ENCODE results near the gene LYPD6B. TPM values are rescaled to one million over a fixed set of nuclear protein-coding genes. Genes with fewer than 3 reads are reported as not detected.

Gene LYPD6B
- total RNA-seq, 2 experiments from 2014 or later: not detected

GRCh38 chr2:149036507-149037293, 1.8 kb upstream of the LYPD6B start:
- ChIA-PET POLR2A (no interaction called here), CTCF (no interaction called here)
- Mint-ChIP-seq H3K4me3 (no peak overlapping the region), H3K4me1 (peaks cover 6% of the 10 kb centered on the region), H3K27me3 (peaks cover 46% of the 10 kb centered on the region), H3K9me3 (no peaks in the 10 kb centered on the region), H3K27ac (no peak overlapping the region), H3K36me3 (ENCODE audit: low read depth) (no peaks in the 10 kb centered on the region)
- DNase-seq: no peak

GRCh38 chr2:149037851-149038250, 648 bp upstream of the LYPD6B start:
- H3K4me3 Mint-ChIP-seq: no peak overlapping the region
- ChIA-PET CTCF (interaction anchor here (0.8 kb wide), 1 partner anchor 12 kb away, joined by 3 read pairs; no protein-coding TSS in a partner anchor), POLR2A (no interaction called here)
- H3K9me3 Mint-ChIP-seq: no peaks in the 10 kb centered on the region
- H3K27ac Mint-ChIP-seq: no peak overlapping the region
- no peaks in the 10 kb centered on the region for H3K36me3 Mint-ChIP-seq (ENCODE audit: low read depth)
- peaks cover 57% of the 10 kb centered on the region for H3K27me3 Mint-ChIP-seq
- no peaks in the 10 kb centered on the region for H3K4me1 Mint-ChIP-seq
- no peak for DNase-seq

- peaks cover 62% of the 10 kb centered on the region for H3K27me3 Mint-ChIP-seq
- POLR2A ChIA-PET: no interaction called here
Measured at GRCh38 chr2:149039213-149039724, 770 bp downstream of the LYPD6B start.

GRCh38 chr2:149040451-149040850, 2.0 kb downstream of the LYPD6B start:
- no peak overlapping the region for H3K4me3 Mint-ChIP-seq
- peaks cover 71% of the 10 kb centered on the region for H3K27me3 Mint-ChIP-seq
- no peak overlapping the region for H3K27ac Mint-ChIP-seq
- CTCF ChIA-PET: interaction anchor here (0.7 to 0.8 kb wide), 2 partner anchors 38 to 547 kb away, joined by 3 read pairs; no protein-coding TSS in a partner anchor
- DNase-seq: peak; percentile 57
- POLR2A ChIA-PET: no interaction called here
- H3K9me3 Mint-ChIP-seq: no peaks in the 10 kb centered on the region
- H3K4me1 Mint-ChIP-seq: no peaks in the 10 kb centered on the region
- H3K36me3 Mint-ChIP-seq (ENCODE audit: low read depth): no peaks in the 10 kb centered on the region

More at GRCh38 chr2:149039213-149039724, 770 bp downstream of the LYPD6B start:
- H3K27ac Mint-ChIP-seq: no peak overlapping the region
- no peak overlapping the region for H3K4me3 Mint-ChIP-seq
- DNase-seq: no peak
- H3K36me3 Mint-ChIP-seq (ENCODE audit: low read depth): no peaks in the 10 kb centered on the region
- CTCF ChIA-PET: no interaction called here
- no peaks in the 10 kb centered on the region for H3K4me1 Mint-ChIP-seq
- no peaks in the 10 kb centered on the region for H3K9me3 Mint-ChIP-seq

GRCh38 chr2:149041482-149041881, 3.0 kb downstream of the LYPD6B start:
- no peaks in the 10 kb centered on the region for H3K9me3 Mint-ChIP-seq
- no peaks in the 10 kb centered on the region for H3K4me1 Mint-ChIP-seq
- DNase-seq: no peak
- POLR2A ChIA-PET: no interaction called here
- H3K36me3 Mint-ChIP-seq (ENCODE audit: low read depth): no peaks in the 10 kb centered on the region
- no peak overlapping the region for H3K4me3 Mint-ChIP-seq
- H3K27ac Mint-ChIP-seq: no peak overlapping the region
- CTCF ChIA-PET: interaction anchor here (1.1 to 1.3 kb wide), 2 partner anchors 10 to 25 kb away, joined by 4 to 5 read pairs; no protein-coding TSS in a partner anchor
- peaks cover 75% of the 10 kb centered on the region for H3K27me3 Mint-ChIP-seq

GRCh38 chr2:149042881-149043280, 4.4 kb downstream of the LYPD6B start:
- Mint-ChIP-seq H3K4me1 (no peaks in the 10 kb centered on the region), H3K36me3 (ENCODE audit: low read depth) (no peaks in the 10 kb centered on the region), H3K27ac (no peak overlapping the region), H3K9me3 (peaks cover 4% of the 10 kb centered on the region), H3K27me3 (peaks cover 68% of the 10 kb centered on the region), H3K4me3 (no peak overlapping the region)
- ChIA-PET CTCF (no interaction called here), POLR2A (no interaction called here)
- no peak for DNase-seq

GRCh38 chr2:149044500-149044899, 6.0 kb downstream of the LYPD6B start:
- Mint-ChIP-seq H3K27ac (no peak overlapping the region), H3K4me3 (no peak overlapping the region), H3K4me1 (no peaks in the 10 kb centered on the region), H3K27me3 (peaks cover 59% of the 10 kb centered on the region), H3K36me3 (ENCODE audit: low read depth) (no peaks in the 10 kb centered on the region), H3K9me3 (peaks cover 4% of the 10 kb centered on the region)
- CTCF ChIA-PET: no interaction called here
- POLR2A ChIA-PET: no interaction called here
- no peak for DNase-seq

GRCh38 chr2:149047118-149047517, 8.6 kb downstream of the LYPD6B start:
- Mint-ChIP-seq H3K4me3 (no peak overlapping the region), H3K27ac (no peak overlapping the region), H3K36me3 (ENCODE audit: low read depth) (no peaks in the 10 kb centered on the region), H3K27me3 (peaks cover 37% of the 10 kb centered on the region), H3K9me3 (peaks cover 4% of the 10 kb centered on the region), H3K4me1 (no peaks in the 10 kb centered on the region)
- ChIA-PET CTCF (no interaction called here), POLR2A (no interaction called here)
- DNase-seq: no peak

GRCh38 chr2:149049142-149049541, 10.6 kb downstream of the LYPD6B start:
- POLR2A ChIA-PET: no interaction called here
- Mint-ChIP-seq H3K27ac (no peak overlapping the region), H3K36me3 (ENCODE audit: low read depth) (no peaks in the 10 kb centered on the region), H3K4me1 (no peaks in the 10 kb centered on the region), H3K27me3 (peaks cover 26% of the 10 kb centered on the region), H3K9me3 (peaks cover 4% of the 10 kb centered on the region), H3K4me3 (no peak overlapping the region)
- CTCF ChIA-PET: interaction anchor here (1.5 kb wide), 1 partner anchor 17 kb away, joined by 3 read pairs; no protein-coding TSS in a partner anchor
- DNase-seq: no peak

- ChIA-PET CTCF (no interaction called here), POLR2A (no interaction called here)
- peaks cover 17% of the 10 kb centered on the region for H3K27me3 Mint-ChIP-seq
Measured at GRCh38 chr2:149050188-149050587, 11.7 kb downstream of the LYPD6B start.

GRCh38 chr2:149055751-149056150, 17.3 kb downstream of the LYPD6B start:
- H3K4me1 Mint-ChIP-seq: no peaks in the 10 kb centered on the region
- CTCF ChIA-PET: interaction anchor here (1.0 kb wide), 1 partner anchor 324 kb away, joined by 3 read pairs; no protein-coding TSS in a partner anchor
- H3K27me3 Mint-ChIP-seq: peaks cover 17% of the 10 kb centered on the region
- no peaks in the 10 kb centered on the region for H3K9me3 Mint-ChIP-seq
- POLR2A ChIA-PET: no interaction called here
- no peak overlapping the region for H3K27ac Mint-ChIP-seq
- no peaks in the 10 kb centered on the region for H3K36me3 Mint-ChIP-seq (ENCODE audit: low read depth)
- no peak overlapping the region for H3K4me3 Mint-ChIP-seq
- no peak for DNase-seq

More at GRCh38 chr2:149050188-149050587, 11.7 kb downstream of the LYPD6B start:
- Mint-ChIP-seq H3K4me1 (no peaks in the 10 kb centered on the region), H3K4me3 (no peak overlapping the region), H3K36me3 (ENCODE audit: low read depth) (no peaks in the 10 kb centered on the region), H3K27ac (no peak overlapping the region), H3K9me3 (peaks cover 4% of the 10 kb centered on the region)
- no peak for DNase-seq

GRCh38 chr2:149056541-149057255, 18.2 kb downstream of the LYPD6B start:
- DNase-seq: no peak
- H3K4me3 Mint-ChIP-seq: no peak overlapping the region
- no peaks in the 10 kb centered on the region for H3K4me1 Mint-ChIP-seq
- CTCF ChIA-PET: no interaction called here
- H3K27ac Mint-ChIP-seq: no peak overlapping the region
- no peaks in the 10 kb centered on the region for H3K9me3 Mint-ChIP-seq
- H3K36me3 Mint-ChIP-seq (ENCODE audit: low read depth): no peaks in the 10 kb centered on the region
- peaks cover 17% of the 10 kb centered on the region for H3K27me3 Mint-ChIP-seq
- POLR2A ChIA-PET: no interaction called here

GRCh38 chr2:149057401-149057800, 18.9 kb downstream of the LYPD6B start:
- peaks cover 17% of the 10 kb centered on the region for H3K27me3 Mint-ChIP-seq
- no peak for DNase-seq
- no peaks in the 10 kb centered on the region for H3K36me3 Mint-ChIP-seq (ENCODE audit: low read depth)
- ChIA-PET POLR2A (no interaction called here), CTCF (no interaction called here)
- H3K9me3 Mint-ChIP-seq: no peaks in the 10 kb centered on the region
- no peak overlapping the region for H3K4me3 Mint-ChIP-seq
- H3K27ac Mint-ChIP-seq: no peak overlapping the region
- no peaks in the 10 kb centered on the region for H3K4me1 Mint-ChIP-seq
